Stimulated activated CD8-positive, alpha-beta memory T cell treated with anti-CD3 and anti-CD28 coated beads, Interleukin-4, amount 100 ng/mL, for 4 hours (primary cell): ENCODE results near the gene PALD1.

Experiments
- DNase-seq, 2 donors: peaks; one replicate each; pipeline ENCODE4 v3.0.0-alpha.2; 2020; ENCODE audit warnings: low read depth in 2 of 2, low spot score in 1 of 2

Gene PALD1

GRCh38 chr10:70552586-70552985 lies 74.0 kb downstream of the PALD1 start:
- DNase-seq: no peak

DNA sequence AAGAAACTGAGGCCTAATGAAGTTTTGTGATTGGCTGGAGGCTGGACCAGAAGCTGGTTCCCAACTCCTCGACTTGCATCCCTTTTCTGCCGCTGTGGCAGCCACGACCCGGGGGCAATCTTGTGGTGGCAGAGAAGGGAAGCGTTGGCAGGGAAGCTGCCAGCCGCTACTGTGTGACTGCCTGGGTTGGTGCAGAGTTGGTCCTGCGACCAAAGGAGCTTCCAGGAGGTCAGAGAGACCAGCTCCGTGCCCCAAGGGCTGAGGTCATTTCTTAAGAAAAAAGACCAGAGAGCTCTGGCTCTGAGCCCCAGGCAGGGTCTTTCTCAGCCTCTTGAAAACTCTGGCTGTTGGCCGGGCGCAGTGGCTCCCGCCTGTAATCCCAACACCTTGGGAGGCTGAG lies 76.8 kb downstream of the PALD1 start:
- DNase-seq: no peak

DNA sequence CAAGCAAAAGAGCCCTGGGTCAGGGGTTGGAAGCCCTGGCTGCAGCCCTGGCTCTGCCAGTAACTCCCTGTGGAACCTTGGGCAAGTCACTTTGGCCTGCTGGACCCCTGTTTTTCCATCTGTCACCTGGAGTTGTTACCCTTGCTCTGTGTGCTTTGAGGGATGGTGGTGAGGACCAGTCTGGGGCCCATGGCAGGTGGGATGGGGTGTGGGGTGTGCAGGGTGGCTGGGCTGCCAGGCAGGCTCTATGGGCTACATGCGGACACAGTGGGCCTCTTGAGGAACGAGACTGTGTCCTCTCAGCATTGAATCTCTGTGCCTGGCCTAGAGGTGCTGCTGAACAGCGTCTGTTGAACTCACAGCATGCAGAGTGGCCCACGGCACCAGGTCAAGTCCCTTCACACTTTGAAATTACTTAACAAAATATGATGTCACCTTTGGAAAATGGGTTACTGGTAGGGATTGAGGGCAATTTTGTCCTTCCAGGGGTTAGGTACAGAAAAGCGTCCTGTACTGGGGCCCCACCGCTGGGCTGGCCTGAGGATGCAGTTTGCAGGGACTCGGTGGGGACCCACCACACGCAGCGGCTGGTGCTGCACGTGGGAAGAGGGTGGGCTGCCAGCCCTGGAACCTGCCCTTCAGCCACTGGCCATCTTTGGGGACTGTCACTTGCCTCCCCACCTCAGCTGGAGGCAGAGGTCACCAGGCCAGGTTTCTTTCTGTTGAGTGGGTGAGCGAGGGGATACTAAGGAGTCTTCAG lies 78.7 kb downstream of the PALD1 start:
- DNase-seq: no peak

DNA sequence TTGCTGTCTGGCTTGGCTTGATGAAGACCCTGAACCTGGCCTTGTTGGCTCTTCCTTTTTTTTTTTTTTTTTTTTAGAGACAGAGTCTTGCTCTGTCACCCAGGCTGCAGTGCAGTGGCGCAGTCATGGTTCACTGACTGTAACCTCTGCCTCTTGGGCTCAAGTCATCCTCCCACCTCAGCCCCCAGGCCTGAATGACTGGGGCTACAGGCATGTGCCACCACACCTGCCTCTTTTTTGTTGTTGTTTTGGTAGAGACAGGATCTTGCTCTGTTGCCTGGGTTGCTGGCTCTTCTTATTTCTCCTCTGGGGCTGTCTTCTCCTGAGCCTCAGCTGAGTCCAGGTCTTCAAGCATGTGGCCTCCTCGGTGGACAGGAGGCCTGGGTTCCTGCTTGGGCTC lies 79.3 kb downstream of the PALD1 start:
- DNase-seq: no peak

DNA sequence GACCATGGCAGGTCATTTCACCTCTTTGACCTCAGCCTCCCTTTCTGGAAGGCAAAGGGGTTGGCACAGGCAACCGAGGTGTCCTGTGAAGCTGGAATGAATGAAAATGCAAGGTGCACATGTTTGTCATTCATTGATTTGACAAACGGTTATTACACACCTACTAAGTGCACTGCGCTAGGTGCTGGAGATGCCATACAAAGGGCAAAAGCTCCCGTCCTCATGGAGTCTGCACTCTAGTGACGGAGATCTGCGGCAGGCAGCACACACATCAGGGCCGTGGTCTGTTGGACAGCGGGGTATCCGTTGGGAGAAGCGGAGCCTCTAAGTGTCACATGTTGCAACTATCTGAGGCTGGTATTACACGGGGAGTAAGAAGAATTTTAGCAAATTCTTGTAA lies 79.7 kb downstream of the PALD1 start:
- DNase-seq: no peak

GRCh38 chr10:70558871-70559810 lies 80.6 kb downstream of the PALD1 start:
- DNase-seq: peak; percentile 50 to 65

DNA sequence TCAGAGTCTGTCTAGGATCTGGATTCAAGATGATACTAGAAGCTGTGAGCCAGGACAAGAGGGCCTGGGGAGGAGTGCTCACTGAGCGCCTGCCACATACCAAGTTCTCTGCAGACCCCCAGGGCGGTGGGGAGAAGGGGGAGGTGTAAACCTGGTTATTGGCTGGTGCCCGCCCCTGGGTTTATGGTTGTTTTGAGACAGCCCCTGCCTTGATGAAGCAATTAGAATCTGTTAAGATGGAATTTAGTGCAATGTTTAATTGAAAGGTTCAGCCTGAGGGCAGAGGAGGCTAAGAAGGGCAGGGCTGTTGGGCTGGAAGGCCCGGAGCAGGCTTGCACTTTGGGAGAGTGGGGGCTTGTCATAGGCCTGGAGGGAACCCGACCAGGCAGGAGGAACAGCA lies 81.3 kb downstream of the PALD1 start:
- DNase-seq: no peak

- DNase-seq: no peak
These were observed 82.0 kb downstream of the PALD1 start for GRCh38 chr10:70560511-70560941.

DNA sequence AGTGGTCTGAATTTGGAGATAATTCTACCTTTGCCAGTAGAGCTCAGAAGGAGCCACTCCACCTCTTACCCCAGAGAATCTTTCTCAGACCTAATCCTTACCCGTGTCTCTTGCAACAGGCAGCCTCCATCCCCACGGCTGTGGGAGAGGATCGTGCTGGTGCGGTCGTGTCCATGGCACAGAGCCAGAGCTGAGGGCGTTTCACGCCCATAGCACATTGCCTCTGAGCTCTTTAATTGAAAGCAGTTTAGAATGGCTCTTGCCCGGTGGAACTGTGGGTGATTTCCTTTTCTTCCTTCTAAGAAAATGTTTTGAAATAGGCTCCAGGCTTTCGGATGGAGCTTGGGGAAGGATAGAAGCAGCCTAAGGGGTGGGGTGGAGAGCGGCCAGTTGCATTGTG lies 82.5 kb downstream of the PALD1 start:
- no peak for DNase-seq

GRCh38 chr10:70561558-70561957 lies 83.0 kb downstream of the PALD1 start:
- no peak for DNase-seq

GRCh38 chr10:70562036-70562755 lies 83.6 kb downstream of the PALD1 start:
- DNase-seq: no peak

- no peak for DNase-seq
These were observed 84.7 kb downstream of the PALD1 start for GRCh38 chr10:70563230-70563629.

DNA sequence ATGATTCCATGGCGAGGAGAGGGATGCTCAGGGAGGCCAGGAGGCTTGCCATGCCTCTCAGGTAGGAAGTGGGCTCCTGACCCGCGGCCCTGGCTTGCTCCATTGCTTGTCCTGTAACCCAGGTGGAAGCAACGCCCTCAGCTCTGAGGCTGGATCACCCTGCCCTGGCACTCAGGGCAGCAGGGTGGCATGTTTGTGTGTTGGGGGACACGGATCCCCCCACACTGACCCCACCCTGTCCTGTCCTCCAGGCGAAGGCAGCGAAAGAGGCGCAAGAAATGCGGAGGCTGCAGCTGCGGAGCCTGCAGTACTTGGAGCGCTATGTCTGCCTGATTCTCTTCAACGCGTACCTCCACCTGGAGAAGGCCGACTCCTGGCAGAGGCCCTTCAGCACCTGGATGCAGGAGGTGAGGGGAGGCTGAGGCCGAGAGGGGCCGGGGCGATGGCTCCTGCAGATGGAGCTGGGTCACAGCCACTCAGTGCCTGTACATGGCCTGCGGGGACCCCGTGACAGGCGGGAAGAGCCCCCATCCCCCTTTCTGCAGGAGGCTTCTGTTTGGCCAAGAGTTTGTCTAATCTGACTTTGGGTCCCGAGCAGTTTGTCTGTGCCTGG lies 85.7 kb downstream of the PALD1 start:
- DNase-seq: no peak

GRCh38 chr10:70564901-70565351 lies 86.4 kb downstream of the PALD1 start:
- no peak for DNase-seq

DNA sequence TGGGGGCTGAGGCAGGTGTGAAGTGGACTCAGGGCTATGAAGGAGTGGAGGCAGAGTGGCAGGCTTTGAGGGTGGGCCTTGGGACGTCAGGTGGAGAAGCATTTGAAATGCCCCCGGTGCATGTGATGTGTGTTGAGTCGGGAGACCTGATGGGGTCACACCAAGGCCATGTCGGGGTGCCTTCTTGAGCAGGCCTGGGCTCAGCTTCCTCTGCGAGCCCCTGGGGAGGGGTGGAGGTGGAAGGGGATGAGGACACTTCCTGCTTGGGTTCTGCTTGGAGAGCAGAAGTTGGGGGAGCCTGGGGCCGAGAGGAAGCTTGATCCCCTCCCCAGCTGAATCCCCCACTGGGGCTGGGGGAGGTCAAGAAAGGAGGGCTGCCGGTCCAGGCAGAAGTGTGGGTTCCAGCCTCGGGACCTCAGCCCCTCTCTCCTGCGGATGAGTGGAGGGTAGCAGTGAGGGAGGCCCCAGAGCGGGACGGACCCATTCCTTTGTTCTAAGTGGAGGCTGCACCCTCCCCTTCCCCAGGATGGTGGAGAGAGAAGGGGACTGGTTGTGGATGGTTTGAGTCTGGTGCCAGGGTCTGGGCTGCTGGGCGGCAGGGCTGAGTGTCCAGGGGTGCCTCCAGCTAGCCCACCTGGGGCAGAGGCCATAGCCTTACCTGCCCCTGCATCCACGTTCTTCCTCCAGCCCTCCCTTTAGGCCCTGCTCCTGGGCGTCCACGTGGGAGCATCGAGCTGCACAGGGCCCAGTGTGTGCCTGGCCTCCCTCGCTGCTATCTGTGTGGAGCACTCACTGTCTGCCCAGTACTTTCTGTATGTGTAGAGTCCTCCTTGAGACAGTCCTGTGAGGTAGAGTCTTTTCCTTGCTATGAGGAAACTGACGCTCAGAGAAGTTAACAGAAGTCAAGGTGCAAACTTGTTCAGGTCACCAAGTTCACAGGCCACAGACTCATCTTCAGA lies 87.3 kb downstream of the PALD1 start:
- no peak for DNase-seq

- DNase-seq: no peak
These were observed 88.1 kb downstream of the PALD1 start for GRCh38 chr10:70566515-70567290.

DNA sequence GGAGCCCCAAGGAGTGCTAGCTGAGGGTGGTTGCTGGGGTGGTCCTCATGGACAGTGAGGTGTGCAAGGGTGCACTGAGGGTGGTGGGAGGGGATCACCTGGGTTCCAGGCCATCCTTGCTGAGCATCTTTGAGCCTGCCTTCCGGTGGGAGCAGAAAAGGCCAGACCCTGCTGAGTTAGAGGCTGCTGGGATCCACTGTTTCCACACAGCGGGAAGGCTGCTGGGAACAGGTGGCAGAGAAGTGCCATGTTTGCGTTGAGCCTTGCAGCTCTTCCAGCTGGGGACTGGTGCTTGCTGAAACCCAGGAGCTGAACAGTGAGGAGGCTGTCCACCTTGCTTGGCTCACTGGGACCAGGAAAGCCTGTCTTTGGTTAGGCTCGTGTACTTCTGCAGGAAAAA lies 89.0 kb downstream of the PALD1 start:
- no peak for DNase-seq

- no peak for DNase-seq
These were observed 89.5 kb downstream of the PALD1 start for GRCh38 chr10:70568113-70568512.
